NCI-H82 (cell line): Measurements from ENCODE around the gene FRAT2.

Experiments
- DNase-seq: peaks from one replicate; lab custom pipeline; 2025; lab: John Stamatoyannopoulos, UW

The FRAT2 gene, protein sequence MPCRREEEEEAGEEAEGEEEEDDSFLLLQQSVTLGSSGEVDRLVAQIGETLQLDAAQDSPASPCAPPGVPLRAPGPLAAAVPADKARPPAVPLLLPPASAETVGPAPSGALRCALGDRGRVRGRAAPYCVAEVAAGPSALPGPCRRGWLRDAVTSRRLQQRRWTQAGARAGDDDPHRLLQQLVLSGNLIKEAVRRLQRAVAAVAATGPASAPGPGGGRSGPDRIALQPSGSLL

GRCh38 chr10:97334370-97335175 lies at the start of gene FRAT2:
TSS of gene FRAT2 (minus strand) at chr10:97334729. CDS start at chr10:97334572, 157 bp downstream.
- DNase-seq = peak; percentile 86

GRCh38 chr10:97384156-97384555 lies 49.6 kb upstream of the FRAT2 start:
- no peak for DNase-seq

DNA sequence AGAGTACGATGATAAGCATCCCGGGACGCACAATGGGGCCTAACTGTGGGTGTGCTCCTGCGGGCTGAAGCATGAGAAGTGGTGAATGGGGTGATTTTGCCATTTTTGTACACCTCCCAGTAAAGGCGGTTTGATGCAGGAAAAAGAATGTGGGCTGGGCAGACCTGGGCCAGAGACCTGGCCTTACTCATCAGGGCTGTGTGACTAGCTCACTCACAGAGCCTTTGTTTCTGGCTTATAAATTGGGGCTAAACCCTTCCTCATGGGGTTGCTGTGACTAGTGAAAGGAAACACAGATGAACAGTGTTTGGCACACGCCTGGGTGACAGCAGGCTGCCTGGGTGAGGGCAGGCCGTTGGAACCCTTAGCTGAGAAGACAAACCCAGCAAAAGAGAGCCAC lies 48.6 kb upstream of the FRAT2 start:
- no peak for DNase-seq

GRCh38 chr10:97381626-97382025 lies 47.1 kb upstream of the FRAT2 start:
- DNase-seq = no peak

GRCh38 chr10:97380516-97380915 lies 46.0 kb upstream of the FRAT2 start:
- DNase-seq = no peak

- DNase-seq = no peak
These were observed 44.7 kb upstream of the FRAT2 start for GRCh38 chr10:97378933-97379921.

DNA sequence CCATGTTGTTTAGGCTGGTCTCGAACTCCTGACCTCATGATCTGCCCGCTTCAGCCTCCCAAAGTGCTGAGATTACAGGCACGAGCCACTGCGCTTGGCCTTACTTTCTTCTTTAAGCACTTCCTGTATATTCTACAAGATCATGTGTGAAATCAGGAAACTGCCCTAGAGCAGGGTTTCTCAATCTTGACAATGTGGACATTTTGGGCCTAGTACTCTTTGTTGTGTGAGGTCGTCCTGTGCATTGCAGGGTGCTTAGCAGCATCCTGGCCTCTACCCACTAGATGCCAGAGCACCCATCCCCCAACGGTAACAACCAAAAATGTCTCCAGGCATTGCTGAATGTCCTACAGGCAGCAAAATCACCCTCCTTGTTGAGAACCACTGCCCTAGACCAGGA lies 41.9 kb upstream of the FRAT2 start:
- DNase-seq = no peak

DNA sequence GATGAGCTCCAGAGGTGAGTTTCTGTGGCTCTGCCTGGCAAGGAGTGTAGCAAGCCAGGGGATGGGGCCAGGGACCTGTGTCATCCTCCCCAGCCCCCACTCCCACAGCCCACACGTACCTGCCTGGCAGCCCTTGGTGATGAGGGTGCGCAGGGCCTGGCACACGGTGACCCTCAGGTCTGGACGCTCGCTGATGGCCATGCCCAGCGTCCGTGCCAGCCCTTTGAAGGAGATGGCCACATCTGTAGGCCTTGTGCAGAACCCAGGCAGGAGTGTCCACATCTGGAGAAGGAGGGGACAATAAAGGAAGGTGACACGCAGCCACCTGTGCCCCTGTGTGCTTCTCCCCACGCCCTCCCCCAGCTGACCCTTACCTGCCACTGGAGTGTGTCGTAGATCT lies 38.9 kb upstream of the FRAT2 start:
- no peak for DNase-seq

DNA sequence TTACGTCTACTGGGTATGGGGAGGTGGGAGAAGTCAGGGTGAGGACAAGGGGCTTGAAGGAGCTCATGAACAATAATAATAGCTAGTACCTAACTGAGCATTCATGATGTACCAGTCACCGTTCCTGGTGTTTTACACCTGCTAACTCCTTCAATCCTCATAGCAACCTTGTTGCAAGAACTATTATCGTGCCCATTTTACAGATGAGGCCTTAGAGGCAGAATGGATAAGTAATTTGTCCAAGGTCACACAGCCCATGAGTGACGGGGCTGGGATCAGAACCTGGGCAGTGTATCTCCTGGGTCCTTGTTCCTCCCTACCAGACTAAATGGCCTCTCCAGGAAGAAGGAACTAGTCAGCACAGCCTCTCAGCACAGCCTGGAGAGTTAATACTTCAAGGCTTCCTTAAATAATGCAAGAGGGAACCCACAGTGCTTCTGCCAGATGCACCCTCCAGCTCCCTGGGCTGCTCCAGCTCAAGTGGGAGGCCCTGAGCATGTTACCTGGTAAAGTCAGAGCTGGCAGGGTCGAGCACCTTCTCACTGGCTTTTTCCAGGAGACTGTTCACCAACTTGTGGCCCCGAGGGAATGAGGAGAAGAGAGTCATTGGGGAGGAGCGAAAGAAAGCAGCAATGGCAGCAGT lies 37.8 kb upstream of the FRAT2 start:
- no peak for DNase-seq

DNA sequence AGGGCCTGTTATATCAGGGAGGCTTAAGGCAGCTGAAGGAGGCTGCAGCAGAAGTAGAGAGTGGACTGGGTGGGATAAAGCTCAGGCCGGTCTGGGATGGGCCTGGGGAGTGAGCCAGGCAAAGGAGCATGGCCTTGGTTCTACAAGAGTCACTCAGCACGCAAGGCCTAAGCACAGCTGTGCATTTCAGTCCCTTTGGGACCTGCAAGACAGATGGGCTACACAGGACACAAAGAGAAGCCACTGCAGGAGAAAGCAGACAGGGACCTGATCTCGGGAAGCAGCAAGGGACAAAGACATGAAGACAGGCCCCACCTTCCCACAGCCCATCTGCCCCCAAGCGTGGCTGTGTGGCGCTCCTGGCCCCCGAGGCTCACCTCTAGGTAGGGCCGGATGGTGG lies 37.2 kb upstream of the FRAT2 start:
- peak; percentile 20 for DNase-seq

DNA sequence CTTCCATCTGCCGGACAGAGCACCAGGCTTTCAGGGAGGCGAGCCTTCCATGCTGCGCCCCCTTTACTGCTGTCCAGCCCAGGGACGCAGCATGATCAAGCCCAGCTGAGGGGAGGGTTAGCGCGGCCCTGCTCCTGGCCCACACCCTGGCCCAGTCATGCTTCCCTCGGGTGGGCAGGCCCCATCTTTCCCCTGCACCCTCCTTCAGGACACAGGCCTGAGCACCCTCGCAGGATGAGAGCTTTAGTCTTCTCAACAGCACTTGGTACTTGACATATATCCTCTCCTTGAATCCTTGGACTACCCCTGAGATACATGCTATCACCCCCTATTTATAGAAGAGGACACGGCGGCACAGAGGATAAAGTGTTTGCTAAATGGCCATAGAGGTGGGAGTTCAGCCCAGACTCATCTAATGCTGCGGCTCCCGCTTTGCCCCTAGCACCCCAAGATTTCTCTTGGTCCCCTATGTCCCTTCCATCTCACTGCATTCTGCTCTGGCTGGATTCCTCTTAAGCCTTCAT lies 32.7 kb upstream of the FRAT2 start:
- DNase-seq = no peak

DNA sequence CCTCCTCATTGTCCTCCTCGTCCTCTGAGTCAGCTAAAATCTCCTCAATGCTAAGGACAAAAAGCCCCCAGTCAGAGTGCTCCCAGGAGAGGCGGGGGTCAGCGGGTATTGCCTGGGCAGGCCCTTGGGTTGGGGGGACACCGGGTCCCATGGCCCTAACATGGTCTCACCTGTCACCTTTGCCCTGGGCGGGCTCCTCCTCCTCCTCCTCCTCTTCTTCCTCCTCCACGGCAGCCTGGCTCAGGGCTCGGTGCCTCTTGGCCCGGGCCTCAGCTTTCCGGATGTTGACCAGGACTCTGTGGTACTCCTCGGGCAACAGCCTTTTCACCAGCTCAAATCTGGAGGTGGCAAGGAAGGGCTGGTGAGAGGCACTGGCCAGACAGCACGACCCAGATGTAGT lies 32.0 kb upstream of the FRAT2 start:
- no peak for DNase-seq

DNA sequence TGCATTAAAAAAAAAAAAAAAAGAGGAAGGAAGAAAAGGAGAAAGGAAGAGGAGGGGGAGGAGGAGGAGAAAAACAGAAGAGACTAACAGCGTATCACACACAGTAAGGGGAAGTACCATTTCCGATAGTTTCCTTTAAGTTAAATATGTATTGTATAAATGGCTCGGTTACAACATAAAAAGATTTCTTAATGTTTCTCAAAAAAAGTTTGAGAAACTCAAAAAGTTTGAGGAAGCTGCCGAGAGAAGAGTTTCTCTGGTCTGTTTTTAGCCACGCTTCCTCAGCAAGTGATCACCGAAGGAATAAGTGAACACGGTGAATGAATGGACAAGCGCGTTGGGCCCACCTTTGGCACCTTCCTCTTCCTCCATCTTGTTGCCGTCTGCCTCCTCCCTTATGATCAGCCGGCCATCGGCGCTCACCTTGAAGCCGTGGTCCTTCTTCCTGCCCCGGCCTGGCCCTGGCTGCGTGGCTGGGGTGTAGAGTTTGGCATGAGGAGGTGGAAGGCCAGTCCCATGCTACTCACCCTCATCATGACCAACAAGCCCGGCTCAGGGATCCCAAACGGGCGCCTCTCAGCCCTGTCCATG lies 31.3 kb upstream of the FRAT2 start:
- DNase-seq = no peak

DNA sequence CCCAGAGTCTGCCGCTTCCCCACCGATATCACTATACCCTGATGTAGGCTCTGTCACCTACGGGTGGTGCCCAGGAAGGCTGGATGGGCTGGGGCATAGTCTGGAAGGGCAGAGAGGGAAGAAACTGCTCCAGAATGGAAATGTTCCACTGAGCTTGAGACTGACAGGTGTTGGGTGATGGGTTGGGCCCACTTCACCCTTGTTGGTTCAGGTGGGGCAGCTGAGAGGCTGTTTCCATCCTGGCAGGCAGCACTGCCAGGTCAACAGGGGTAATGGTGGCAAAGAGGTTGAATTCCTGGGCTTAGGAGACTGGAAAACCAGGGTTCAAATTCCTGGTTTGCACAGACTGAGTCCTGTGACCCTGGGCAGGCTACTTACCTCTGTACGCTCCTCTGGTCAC lies 28.5 kb upstream of the FRAT2 start:
- DNase-seq = no peak

DNA sequence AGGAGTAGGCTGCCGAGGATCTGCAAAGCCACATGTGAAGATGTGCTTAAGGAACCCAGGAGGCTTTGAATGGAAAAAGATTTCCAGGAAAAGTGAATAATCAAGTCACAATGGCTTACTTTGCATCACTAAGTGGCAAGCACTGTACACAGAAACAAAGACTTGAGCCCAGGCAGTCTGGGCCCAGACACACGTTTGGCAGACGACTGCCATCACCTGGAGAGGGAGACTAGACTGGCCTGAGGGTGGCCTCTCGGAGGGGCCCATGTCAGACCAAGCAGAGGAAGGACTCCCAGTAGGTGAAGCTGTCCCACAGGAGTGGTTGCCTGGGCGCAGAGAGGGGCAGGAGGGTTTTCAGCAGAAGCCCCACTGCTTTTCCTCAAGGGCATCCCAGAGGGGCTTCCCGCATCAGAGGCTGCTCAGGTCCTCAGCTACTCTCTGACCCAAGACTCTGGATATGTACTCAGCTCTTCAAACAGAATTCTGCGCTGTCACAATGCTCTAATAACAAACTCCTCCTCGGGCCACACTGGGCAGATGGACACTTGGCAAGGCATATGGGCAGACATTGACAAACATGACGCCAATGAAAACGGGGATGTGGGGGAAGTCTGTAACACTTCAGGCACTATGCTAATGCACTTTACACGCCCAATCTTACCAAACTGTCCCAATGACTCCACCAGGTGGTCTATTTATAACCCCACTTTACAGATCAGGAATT lies 27.9 kb upstream of the FRAT2 start:
- DNase-seq = no peak

DNA sequence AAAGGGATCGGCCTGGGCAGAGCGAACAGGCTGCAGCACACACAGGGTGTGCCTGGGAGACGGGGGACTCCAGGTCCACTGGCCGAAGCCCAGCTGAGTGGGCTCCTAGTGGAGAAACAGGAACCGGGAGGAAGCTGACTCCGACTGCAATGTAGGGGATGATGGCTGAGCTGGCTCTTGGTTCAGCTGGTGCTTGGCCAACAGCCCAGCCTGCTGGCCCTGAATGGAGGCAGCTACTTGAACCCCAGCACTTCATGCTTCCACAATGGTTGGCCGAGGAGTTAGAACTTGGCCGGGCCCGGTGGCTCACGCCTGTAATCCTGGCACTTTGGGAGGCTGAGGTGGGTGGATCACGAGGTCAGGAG lies 27.0 kb upstream of the FRAT2 start:
- DNase-seq = no peak

GRCh38 chr10:97360705-97361536 lies 26.4 kb upstream of the FRAT2 start:
- DNase-seq = no peak

DNA sequence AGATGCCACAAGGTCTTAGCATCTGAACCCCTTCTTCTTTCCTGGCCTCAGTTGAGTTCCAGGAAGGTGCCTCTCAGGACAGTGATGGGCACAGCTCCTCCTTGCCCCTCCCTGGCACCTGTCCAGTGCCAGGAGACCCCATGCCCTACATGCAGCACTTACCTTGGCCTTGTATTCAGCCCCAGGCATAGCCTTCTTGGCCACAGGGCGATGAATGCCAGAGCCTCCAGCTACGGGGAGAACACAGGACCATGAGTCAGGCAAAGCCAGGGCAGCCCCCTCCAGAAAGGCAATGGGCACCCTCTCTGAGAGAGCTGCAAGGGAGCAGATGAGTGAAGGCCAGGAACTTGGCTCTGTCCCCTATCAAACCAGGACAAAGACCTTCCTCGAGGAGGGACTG lies 24.3 kb upstream of the FRAT2 start:
- no peak for DNase-seq

DNA sequence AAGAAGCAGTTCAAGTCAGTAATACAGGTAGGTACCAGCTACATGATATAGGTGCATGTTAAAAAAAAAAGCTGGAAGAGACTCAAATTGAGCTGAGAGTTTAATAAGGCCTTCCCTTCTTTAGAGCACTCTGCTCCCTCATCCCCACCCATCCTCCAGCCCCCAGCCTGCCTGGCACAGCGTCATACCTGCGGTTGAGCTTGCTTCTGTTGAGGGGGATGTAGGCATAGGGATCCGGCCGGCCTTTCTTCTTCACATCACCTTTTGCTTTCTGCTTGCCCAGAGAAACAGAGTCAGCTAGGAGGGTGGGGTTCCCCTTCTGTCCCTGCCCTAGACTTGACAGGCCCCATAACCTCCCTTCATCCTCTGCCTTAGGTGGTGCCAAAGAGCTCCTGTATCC lies 23.8 kb upstream of the FRAT2 start:
- DNase-seq = no peak

GRCh38 chr10:97356918-97357317 lies 22.4 kb upstream of the FRAT2 start:
- no peak for DNase-seq
